ENCODE results near the gene PTGDS. TPM values are rescaled to one million over a fixed set of nuclear protein-coding genes. Genes with fewer than 3 reads are reported as not detected.

The PTGDS gene
- total and polyA plus RNA-seq, 4 donors: 304 to 6,990 (median 1,953) TPM

GRCh38 chr9:136939431-136939995 lies 37.8 kb upstream of the PTGDS start:
- 90% methylated on average over 28 of the region's 28 CpGs for WGBS (ENCODE audit: insufficient coverage)

GRCh38 chr9:136939996-136940525 lies 37.2 kb upstream of the PTGDS start:
- Histone ChIP-seq H3K27me3 (ENCODE audit: control insufficient read depth, insufficient read depth, low read length) (no peaks in the 10 kb centered on the region), H3K4me1 (ENCODE audit: control insufficient read depth, insufficient read depth, low read length) (peaks cover 17% of the 10 kb centered on the region), H3K9me3 (ENCODE audit: control insufficient read depth, insufficient read depth, low read length) (no peaks in the 10 kb centered on the region), H3K27ac (ENCODE audit: low read depth, low read length) (no peak overlapping the region), H3K4me3 (ENCODE audit: low read depth, low read length) (no peak overlapping the region), H3K36me3 (ENCODE audit: control insufficient read depth, insufficient read depth, low read length) (peaks cover 63% of the 10 kb centered on the region)
- 79% methylated on average over 16 of the region's 16 CpGs for WGBS (ENCODE audit: insufficient coverage)
- no peak for DNase-seq (ENCODE audit: low read depth in 4 of 6, low spot score in 6 of 6)

More at GRCh38 chr9:136939431-136939995, 37.8 kb upstream of the PTGDS start:
- Histone ChIP-seq H3K27ac (ENCODE audit: low read depth, low read length) (no peak overlapping the region), H3K4me1 (ENCODE audit: control insufficient read depth, insufficient read depth, low read length) (peaks cover 13% of the 10 kb centered on the region), H3K4me3 (ENCODE audit: low read depth, low read length) (no peak overlapping the region), H3K36me3 (ENCODE audit: control insufficient read depth, insufficient read depth, low read length) (peaks cover 66% of the 10 kb centered on the region), H3K27me3 (ENCODE audit: control insufficient read depth, insufficient read depth, low read length) (no peaks in the 10 kb centered on the region), H3K9me3 (ENCODE audit: control insufficient read depth, insufficient read depth, low read length) (no peaks in the 10 kb centered on the region)
- no peak for DNase-seq (ENCODE audit: low read depth in 4 of 6, low spot score in 6 of 6)

- no peak for DNase-seq (ENCODE audit: low read depth in 4 of 6, low spot score in 6 of 6)
- 92% methylated on average over 42 of the region's 42 CpGs for WGBS (ENCODE audit: insufficient coverage)
- peaks cover 19% of the 10 kb centered on the region for H3K4me1 ChIP-seq (ENCODE audit: control insufficient read depth, insufficient read depth, low read length)
- H3K36me3 ChIP-seq (ENCODE audit: control insufficient read depth, insufficient read depth, low read length): peaks cover 63% of the 10 kb centered on the region
- no peak overlapping the region for H3K27ac ChIP-seq (ENCODE audit: low read depth, low read length)
- H3K27me3 ChIP-seq (ENCODE audit: control insufficient read depth, insufficient read depth, low read length): no peaks in the 10 kb centered on the region
- H3K4me3 ChIP-seq (ENCODE audit: low read depth, low read length): no peak overlapping the region
- H3K9me3 ChIP-seq (ENCODE audit: control insufficient read depth, insufficient read depth, low read length): no peaks in the 10 kb centered on the region
Measured at GRCh38 chr9:136940526-136941230, 36.6 kb upstream of the PTGDS start.

- no peaks in the 10 kb centered on the region for H3K27me3 ChIP-seq (ENCODE audit: control insufficient read depth, insufficient read depth, low read length)
- no peak overlapping the region for H3K27ac ChIP-seq (ENCODE audit: low read depth, low read length)
- H3K36me3 ChIP-seq (ENCODE audit: control insufficient read depth, insufficient read depth, low read length): peaks cover 63% of the 10 kb centered on the region
- peaks cover 25% of the 10 kb centered on the region for H3K4me1 ChIP-seq (ENCODE audit: control insufficient read depth, insufficient read depth, low read length)
- no peak overlapping the region for H3K4me3 ChIP-seq (ENCODE audit: low read depth, low read length)
- WGBS (ENCODE audit: insufficient coverage): 96% methylated on average over 55 of the region's 55 CpGs
- H3K9me3 ChIP-seq (ENCODE audit: control insufficient read depth, insufficient read depth, low read length): no peaks in the 10 kb centered on the region
- DNase-seq (ENCODE audit: low read depth in 4 of 6, low spot score in 6 of 6): no peak
Measured at GRCh38 chr9:136941231-136942111, 35.8 kb upstream of the PTGDS start.

- no peaks in the 10 kb centered on the region for H3K27me3 ChIP-seq (ENCODE audit: control insufficient read depth, insufficient read depth, low read length)
- 93% methylated on average over 60 of the region's 60 CpGs for WGBS (ENCODE audit: insufficient coverage)
- H3K36me3 ChIP-seq (ENCODE audit: control insufficient read depth, insufficient read depth, low read length): peaks cover 60% of the 10 kb centered on the region
- peaks cover 33% of the 10 kb centered on the region for H3K4me1 ChIP-seq (ENCODE audit: control insufficient read depth, insufficient read depth, low read length)
- H3K27ac ChIP-seq (ENCODE audit: low read depth, low read length): no peak overlapping the region
- no peaks in the 10 kb centered on the region for H3K9me3 ChIP-seq (ENCODE audit: control insufficient read depth, insufficient read depth, low read length)
- DNase-seq (ENCODE audit: low read depth in 4 of 6, low spot score in 6 of 6): no peak
- H3K4me3 ChIP-seq (ENCODE audit: low read depth, low read length): no peak overlapping the region
Measured at GRCh38 chr9:136942112-136942880, 35.0 kb upstream of the PTGDS start.

- no peak for DNase-seq (ENCODE audit: low read depth in 4 of 6, low spot score in 6 of 6)
- Histone ChIP-seq H3K9me3 (ENCODE audit: control insufficient read depth, insufficient read depth, low read length) (no peaks in the 10 kb centered on the region), H3K4me1 (ENCODE audit: control insufficient read depth, insufficient read depth, low read length) (peaks cover 39% of the 10 kb centered on the region), H3K4me3 (ENCODE audit: low read depth, low read length) (no peak overlapping the region), H3K36me3 (ENCODE audit: control insufficient read depth, insufficient read depth, low read length) (peaks cover 54% of the 10 kb centered on the region), H3K27me3 (ENCODE audit: control insufficient read depth, insufficient read depth, low read length) (no peaks in the 10 kb centered on the region), H3K27ac (ENCODE audit: low read depth, low read length) (no peak overlapping the region)
- 87% methylated on average over 14 of the region's 16 CpGs for WGBS (ENCODE audit: insufficient coverage)
Measured at GRCh38 chr9:136942881-136943230, 34.4 kb upstream of the PTGDS start.

- Histone ChIP-seq H3K4me3 (ENCODE audit: low read depth, low read length) (peak overlapping the region; percentile 78), H3K9me3 (ENCODE audit: control insufficient read depth, insufficient read depth, low read length) (no peaks in the 10 kb centered on the region), H3K4me1 (ENCODE audit: control insufficient read depth, insufficient read depth, low read length) (peaks cover 43% of the 10 kb centered on the region), H3K27ac (ENCODE audit: low read depth, low read length) (no peak overlapping the region), H3K36me3 (ENCODE audit: control insufficient read depth, insufficient read depth, low read length) (peaks cover 51% of the 10 kb centered on the region), H3K27me3 (ENCODE audit: control insufficient read depth, insufficient read depth, low read length) (no peaks in the 10 kb centered on the region)
- peak in 1 of 6 donors; percentile 6 for DNase-seq (ENCODE audit: low read depth in 4 of 6, low spot score in 6 of 6)
- 23% methylated on average over 61 of the region's 61 CpGs for whole genome bisulfite sequencing (ENCODE audit: insufficient coverage)
Measured at GRCh38 chr9:136943291-136944211, 33.8 kb upstream of the PTGDS start.

GRCh38 chr9:136944212-136944518 lies 33.1 kb upstream of the PTGDS start:
- peaks cover 47% of the 10 kb centered on the region for H3K4me1 ChIP-seq (ENCODE audit: control insufficient read depth, insufficient read depth, low read length)
- H3K4me3 ChIP-seq (ENCODE audit: low read depth, low read length): peak overlapping the region; percentile 78
- under 1% methylated on average over 45 of the region's 45 CpGs for WGBS (ENCODE audit: insufficient coverage)
- no peaks in the 10 kb centered on the region for H3K27me3 ChIP-seq (ENCODE audit: control insufficient read depth, insufficient read depth, low read length)
- no peaks in the 10 kb centered on the region for H3K9me3 ChIP-seq (ENCODE audit: control insufficient read depth, insufficient read depth, low read length)
- DNase-seq (ENCODE audit: low read depth in 4 of 6, low spot score in 6 of 6): no peak
- H3K27ac ChIP-seq (ENCODE audit: low read depth, low read length): no peak overlapping the region
- H3K36me3 ChIP-seq (ENCODE audit: control insufficient read depth, insufficient read depth, low read length): peaks cover 47% of the 10 kb centered on the region

Data from spinal cord (tissue), 10 donors.